ENCODE results near the gene CREM. TPM values are rescaled to one million over a fixed set of nuclear protein-coding genes. Genes with fewer than 3 reads are reported as not detected.

The CREM gene
- total and polyA plus RNA-seq, 2 of the 4 experiments (the other 2 are of a cell fraction) = 33.2 to 40.5 TPM

DNA sequence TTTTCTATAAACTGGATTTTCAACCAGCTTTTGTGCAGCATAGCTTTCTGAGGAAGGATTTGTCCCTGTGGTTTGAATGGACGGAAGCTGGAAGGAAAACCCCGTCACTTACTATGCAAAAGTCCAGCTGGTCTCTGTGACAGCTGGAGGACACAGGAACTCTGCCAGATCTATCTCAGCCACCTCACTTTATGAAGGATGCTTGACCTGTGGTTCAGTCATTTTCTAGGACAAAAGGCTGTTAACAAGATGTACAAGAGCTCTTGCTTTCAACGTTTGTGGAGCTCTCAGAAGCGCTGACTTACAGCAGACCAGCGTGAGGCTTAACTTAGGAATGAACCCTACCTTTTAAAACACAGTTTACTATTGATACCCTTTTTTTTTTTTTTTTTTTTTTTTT lies 90.8 kb downstream of the CREM start:
- CTCF ChIA-PET = interaction anchor here (0.6 to 1.3 kb wide), 6 partner anchors 60 to 555 kb away, joined by 3 to 7 read pairs (median 4); no protein-coding TSS in a partner anchor

More for the DNA sequence above, 90.8 kb downstream of the CREM start:
- Histone ChIP-seq H3K18ac (ENCODE audit: low read depth, low read length) (no peak overlapping the region), H3K9me1 (ENCODE audit: insufficient read depth, low read length) (no peaks in the 10 kb centered on the region; the same call in 1 of the 2 replicates), H4K20me1 (ENCODE audit: insufficient read depth, low read length) (no peaks in the 10 kb centered on the region), H3K9me3 (ENCODE audit: control insufficient read depth, insufficient read depth, low read length) (no peaks in the 10 kb centered on the region), H2AFZ (replicated peaks; ENCODE audit: low read length, poor library complexity) (no peak overlapping the region), H3K4me3 (ENCODE audit: insufficient read depth, low read depth, low read length) (no peak overlapping the region), H3K79me1 (ENCODE audit: low read depth in 1 of 2, low read length in 2 of 2) (no peaks in the 10 kb centered on the region), H3K14ac (replicated peaks; ENCODE audit: low read depth, low read length) (no peak overlapping the region), H3K9ac (ENCODE audit: low read depth, low read length) (no peak overlapping the region), H4K91ac (ENCODE audit: insufficient read depth, low read depth, low read length) (no peak overlapping the region), H4K8ac (ENCODE audit: low read depth in 2 of 2, low read length in 2 of 2) (no peak overlapping the region), H4K5ac (ENCODE audit: low read depth, low read length) (no peak overlapping the region), H2BK5ac (ENCODE audit: low read depth, low read length, poor library complexity, severe bottlenecking) (no peak overlapping the region), H3K27me3 (ENCODE audit: control insufficient read depth, insufficient read depth, low read length) (no peaks in the 10 kb centered on the region), H2BK15ac (ENCODE audit: low read depth, low read length) (no peak overlapping the region), H3K27ac (ENCODE audit: insufficient read depth, low read length) (no peak overlapping the region), H3K4me2 (ENCODE audit: low read depth, low read length) (no peak overlapping the region), H2AK5ac (ENCODE audit: low read depth, low read length) (no peak overlapping the region), H2BK20ac (ENCODE audit: low read depth, low read length) (no peak overlapping the region), H3K36me3 (ENCODE audit: control insufficient read depth, insufficient read depth, low read length) (no peaks in the 10 kb centered on the region; the same call in 1 of the 2 replicates), H3K4me1 (ENCODE audit: control insufficient read depth, insufficient read depth, low read length) (no peaks in the 10 kb centered on the region; the same call in 1 of the 2 replicates), H3K23ac (ENCODE audit: low read depth, low read length) (no peak overlapping the region), H2BK120ac (ENCODE audit: low read depth, low read length) (no peak overlapping the region), H3K56ac (ENCODE audit: extremely low read depth, insufficient read depth, low read length) (no peak overlapping the region), H2AK9ac (replicated peaks; ENCODE audit: low read depth, low read length, poor library complexity) (no peak overlapping the region), H3K4ac (ENCODE audit: low read depth, low read length) (no peak overlapping the region)
- no peak for TF ChIP-seq MXI1 (IDR thresholded peaks at IDR 0.05; ENCODE audit: borderline replicate concordance, low read depth, low read length)
- no peak for TF ChIP-seq RAD21 (IDR thresholded peaks at IDR 0.05; ENCODE audit: low read length)
- no peak for TF ChIP-seq BHLHE40 (IDR thresholded peaks at IDR 0.05; ENCODE audit: low read depth, low read length)
- TF ChIP-seq, protein P1, sequence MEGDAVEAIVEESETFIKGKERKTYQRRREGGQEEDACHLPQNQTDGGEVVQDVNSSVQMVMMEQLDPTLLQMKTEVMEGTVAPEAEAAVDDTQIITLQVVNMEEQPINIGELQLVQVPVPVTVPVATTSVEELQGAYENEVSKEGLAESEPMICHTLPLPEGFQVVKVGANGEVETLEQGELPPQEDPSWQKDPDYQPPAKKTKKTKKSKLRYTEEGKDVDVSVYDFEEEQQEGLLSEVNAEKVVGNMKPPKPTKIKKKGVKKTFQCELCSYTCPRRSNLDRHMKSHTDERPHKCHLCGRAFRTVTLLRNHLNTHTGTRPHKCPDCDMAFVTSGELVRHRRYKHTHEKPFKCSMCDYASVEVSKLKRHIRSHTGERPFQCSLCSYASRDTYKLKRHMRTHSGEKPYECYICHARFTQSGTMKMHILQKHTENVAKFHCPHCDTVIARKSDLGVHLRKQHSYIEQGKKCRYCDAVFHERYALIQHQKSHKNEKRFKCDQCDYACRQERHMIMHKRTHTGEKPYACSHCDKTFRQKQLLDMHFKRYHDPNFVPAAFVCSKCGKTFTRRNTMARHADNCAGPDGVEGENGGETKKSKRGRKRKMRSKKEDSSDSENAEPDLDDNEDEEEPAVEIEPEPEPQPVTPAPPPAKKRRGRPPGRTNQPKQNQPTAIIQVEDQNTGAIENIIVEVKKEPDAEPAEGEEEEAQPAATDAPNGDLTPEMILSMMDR (conservative IDR thresholded peaks at IDR 0.05; ENCODE audit: low read depth, low read length) = no peak
- no peak for TF ChIP-seq RFX5 (IDR thresholded peaks at IDR 0.05; ENCODE audit: low read depth, low read length)
- no peak for TF ChIP-seq CEBPB (IDR thresholded peaks at IDR 0.05; ENCODE audit: low read depth, low read length)
- no peak for TF ChIP-seq NFE2L2 (IDR thresholded peaks at IDR 0.05; ENCODE audit: low read depth, low read length)
- no peak for TF ChIP-seq MAFK (IDR thresholded peaks at IDR 0.05; ENCODE audit: low read depth, low read length)
- TF ChIP-seq CHD1 (IDR thresholded peaks at IDR 0.05; ENCODE audit: low read depth, low read length) = no peak
- no peak for TF ChIP-seq RCOR1 (IDR thresholded peaks at IDR 0.05; ENCODE audit: insufficient replicate concordance, low read length)
- TF ChIP-seq, protein P2, sequence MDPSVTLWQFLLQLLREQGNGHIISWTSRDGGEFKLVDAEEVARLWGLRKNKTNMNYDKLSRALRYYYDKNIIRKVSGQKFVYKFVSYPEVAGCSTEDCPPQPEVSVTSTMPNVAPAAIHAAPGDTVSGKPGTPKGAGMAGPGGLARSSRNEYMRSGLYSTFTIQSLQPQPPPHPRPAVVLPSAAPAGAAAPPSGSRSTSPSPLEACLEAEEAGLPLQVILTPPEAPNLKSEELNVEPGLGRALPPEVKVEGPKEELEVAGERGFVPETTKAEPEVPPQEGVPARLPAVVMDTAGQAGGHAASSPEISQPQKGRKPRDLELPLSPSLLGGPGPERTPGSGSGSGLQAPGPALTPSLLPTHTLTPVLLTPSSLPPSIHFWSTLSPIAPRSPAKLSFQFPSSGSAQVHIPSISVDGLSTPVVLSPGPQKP (IDR thresholded peaks at IDR 0.05; ENCODE audit: borderline replicate concordance, low read depth, low read length) = no peak
- TF ChIP-seq MAZ (IDR thresholded peaks at IDR 0.05; ENCODE audit: borderline replicate concordance, low read depth, low read length) = no peak
- TF ChIP-seq, protein P3, sequence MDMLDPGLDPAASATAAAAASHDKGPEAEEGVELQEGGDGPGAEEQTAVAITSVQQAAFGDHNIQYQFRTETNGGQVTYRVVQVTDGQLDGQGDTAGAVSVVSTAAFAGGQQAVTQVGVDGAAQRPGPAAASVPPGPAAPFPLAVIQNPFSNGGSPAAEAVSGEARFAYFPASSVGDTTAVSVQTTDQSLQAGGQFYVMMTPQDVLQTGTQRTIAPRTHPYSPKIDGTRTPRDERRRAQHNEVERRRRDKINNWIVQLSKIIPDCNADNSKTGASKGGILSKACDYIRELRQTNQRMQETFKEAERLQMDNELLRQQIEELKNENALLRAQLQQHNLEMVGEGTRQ (IDR thresholded peaks at IDR 0.05; ENCODE audit: low read depth, low read length) = no peak
- TF ChIP-seq POLR2A (IDR thresholded peaks at IDR 0.05; ENCODE audit: low read depth, low read length) = no peak
- TF ChIP-seq SMC3 (IDR thresholded peaks at IDR 0.05; ENCODE audit: low read depth, low read length) = no peak
- TF ChIP-seq FOS (IDR thresholded peaks at IDR 0.05; ENCODE audit: low read depth, low read length) = no peak
- in situ Hi-C loops (cut with MboI; ENCODE audit: low sequenced_read_pairs) (loop anchor here (5.0 to 10.0 kb wide), 2 partner anchors 95 to 543 kb away; no protein-coding TSS in a partner anchor), dilution Hi-C loops (cut with HindIII; ENCODE audit: low sequenced_read_pairs, unreplicated experiment) (no loop called here), intact Hi-C loops (cut with micrococcal nuclease) (loop anchor here (5.0 kb wide), 1 partner anchor 225 kb away; no protein-coding TSS in a partner anchor)
- no TSS peak for BruUV-seq (replicated peaks)
- POLR2A ChIA-PET (ENCODE audit: unreplicated experiment) = interaction anchor here (0.8 kb wide), 1 partner anchor 22 kb away, joined by 3 read pairs; no protein-coding TSS in a partner anchor
- ATAC-seq (ENCODE audit: low read depth) (no peak), DNase-seq (no peak)
- no CpG with 5 or more reads among the region's 5 CpGs for WGBS, 2 experiments (ENCODE audit: extremely low coverage in 2 of 2, insufficient read length in 1 of 2)

Data from IMR-90 (cell line).